ENCODE measurements around the gene ITGA7.

Gene ITGA7, protein sequence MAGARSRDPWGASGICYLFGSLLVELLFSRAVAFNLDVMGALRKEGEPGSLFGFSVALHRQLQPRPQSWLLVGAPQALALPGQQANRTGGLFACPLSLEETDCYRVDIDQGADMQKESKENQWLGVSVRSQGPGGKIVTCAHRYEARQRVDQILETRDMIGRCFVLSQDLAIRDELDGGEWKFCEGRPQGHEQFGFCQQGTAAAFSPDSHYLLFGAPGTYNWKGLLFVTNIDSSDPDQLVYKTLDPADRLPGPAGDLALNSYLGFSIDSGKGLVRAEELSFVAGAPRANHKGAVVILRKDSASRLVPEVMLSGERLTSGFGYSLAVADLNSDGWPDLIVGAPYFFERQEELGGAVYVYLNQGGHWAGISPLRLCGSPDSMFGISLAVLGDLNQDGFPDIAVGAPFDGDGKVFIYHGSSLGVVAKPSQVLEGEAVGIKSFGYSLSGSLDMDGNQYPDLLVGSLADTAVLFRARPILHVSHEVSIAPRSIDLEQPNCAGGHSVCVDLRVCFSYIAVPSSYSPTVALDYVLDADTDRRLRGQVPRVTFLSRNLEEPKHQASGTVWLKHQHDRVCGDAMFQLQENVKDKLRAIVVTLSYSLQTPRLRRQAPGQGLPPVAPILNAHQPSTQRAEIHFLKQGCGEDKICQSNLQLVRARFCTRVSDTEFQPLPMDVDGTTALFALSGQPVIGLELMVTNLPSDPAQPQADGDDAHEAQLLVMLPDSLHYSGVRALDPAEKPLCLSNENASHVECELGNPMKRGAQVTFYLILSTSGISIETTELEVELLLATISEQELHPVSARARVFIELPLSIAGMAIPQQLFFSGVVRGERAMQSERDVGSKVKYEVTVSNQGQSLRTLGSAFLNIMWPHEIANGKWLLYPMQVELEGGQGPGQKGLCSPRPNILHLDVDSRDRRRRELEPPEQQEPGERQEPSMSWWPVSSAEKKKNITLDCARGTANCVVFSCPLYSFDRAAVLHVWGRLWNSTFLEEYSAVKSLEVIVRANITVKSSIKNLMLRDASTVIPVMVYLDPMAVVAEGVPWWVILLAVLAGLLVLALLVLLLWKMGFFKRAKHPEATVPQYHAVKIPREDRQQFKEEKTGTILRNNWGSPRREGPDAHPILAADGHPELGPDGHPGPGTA

DNA sequence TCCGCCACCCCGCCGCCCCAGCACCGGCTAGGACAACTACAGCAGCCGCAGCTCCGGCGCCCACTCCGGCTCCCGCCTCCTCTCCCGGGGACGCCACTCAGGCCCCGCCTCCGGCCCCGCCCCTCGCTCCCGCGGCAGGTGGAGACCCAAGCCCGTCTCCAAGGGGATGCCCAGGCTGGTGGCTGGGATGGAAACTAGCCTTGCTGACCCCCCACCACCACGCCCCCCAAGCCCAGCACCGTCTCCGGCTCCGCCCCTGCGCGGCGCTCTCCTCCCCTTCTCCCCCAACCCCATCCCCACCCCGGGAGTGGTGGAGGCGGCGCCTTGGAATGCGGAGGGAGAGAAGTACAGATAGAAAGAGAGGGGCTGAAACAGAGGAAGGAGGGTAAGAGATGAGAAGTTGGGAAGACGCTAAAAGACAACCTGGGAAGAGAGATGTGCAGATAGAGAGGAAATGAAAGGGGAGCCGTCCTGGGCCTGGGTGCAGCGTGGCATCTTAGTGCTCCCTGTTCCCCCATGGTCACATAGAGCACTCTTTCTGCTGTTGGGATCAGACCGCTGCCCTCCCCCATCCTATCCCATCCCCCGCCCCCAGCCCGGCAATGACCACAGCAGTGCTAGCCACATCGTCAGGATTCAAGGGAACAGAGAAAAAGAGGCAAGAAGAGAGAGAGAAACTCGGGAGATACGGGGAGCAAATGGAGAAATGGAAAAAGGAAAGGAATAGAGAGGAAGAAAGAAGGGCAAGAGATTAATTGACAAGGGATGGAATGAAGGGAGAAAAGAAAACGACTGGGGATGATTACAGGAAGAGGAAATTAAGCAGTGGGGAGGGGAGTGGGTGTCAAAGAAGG, at the start of gene ITGA7:
TSS of gene ITGA7 (minus strand) at position 64 of the 854 bp plus-strand sequence. CDS start 222 bp downstream, outside the sequence.
- DNase-seq = no peak

DNA sequence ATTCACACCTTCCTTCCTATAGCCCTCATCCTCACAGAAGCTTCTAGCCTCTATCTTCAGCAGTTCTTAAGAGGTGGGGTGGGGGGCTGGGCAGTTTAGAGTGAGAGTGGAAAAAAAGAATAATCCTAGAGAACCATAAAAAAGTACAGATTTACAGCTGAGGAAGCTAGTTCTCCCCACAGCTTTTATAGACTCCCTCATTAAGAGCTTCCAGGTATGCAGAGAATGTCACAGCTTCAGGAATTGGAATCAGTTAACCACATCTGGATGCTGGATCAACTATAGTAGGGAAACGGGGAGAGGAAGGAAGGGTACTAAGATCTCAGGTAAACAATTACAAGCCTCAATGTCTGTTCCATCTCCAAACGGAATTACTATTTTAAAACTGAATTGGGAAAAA, 47.5 kb upstream of the ITGA7 start:
- DNase-seq = no peak

DNA sequence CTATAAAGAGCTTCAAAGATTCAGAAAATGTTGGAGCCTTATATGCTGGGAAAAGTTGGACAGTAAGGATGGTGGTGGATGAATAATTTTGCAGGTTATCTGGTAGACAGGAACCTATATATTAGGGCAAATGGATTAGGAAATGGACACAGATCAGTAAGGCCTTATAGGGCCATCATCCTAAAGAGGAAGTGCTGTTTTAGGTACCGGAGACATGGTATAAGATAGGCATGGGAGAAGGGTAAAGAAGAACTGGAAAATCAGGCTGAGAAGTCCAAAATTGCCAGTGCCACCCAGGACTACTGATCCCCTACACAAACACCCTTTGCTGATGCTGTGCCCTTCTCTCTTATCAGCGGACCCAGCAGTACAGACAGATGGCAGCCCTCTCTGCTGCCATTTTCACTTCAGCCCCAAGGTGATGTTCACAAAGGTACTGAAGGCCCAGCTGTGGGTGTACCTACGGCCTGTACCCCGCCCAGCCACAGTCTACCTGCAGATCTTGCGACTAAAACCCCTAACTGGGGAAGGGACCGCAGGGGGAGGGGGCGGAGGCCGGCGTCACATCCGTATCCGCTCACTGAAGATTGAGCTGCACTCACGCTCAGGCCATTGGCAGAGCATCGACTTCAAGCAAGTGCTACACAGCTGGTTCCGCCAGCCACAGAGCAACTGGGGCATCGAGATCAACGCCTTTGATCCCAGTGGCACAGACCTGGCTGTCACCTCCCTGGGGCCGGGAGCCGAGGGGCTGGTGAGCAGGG, 40.7 kb upstream of the ITGA7 start:
- no peak for DNase-seq

DNA sequence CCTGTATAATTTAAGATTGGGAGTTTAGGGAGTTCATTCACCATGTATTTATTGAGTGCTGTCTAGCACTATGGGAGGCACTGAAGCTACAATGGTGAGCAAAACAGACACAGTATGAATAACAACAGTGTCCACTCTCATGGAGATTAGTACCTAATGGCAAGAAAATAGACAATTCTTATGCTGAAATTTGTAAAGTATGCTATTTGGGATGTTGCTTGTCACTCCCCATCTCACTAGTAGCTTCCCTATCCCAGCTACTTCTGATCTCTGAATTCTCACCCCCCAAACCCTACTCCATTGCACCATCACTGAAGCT, 39.2 kb upstream of the ITGA7 start:
- no peak for DNase-seq

DNA sequence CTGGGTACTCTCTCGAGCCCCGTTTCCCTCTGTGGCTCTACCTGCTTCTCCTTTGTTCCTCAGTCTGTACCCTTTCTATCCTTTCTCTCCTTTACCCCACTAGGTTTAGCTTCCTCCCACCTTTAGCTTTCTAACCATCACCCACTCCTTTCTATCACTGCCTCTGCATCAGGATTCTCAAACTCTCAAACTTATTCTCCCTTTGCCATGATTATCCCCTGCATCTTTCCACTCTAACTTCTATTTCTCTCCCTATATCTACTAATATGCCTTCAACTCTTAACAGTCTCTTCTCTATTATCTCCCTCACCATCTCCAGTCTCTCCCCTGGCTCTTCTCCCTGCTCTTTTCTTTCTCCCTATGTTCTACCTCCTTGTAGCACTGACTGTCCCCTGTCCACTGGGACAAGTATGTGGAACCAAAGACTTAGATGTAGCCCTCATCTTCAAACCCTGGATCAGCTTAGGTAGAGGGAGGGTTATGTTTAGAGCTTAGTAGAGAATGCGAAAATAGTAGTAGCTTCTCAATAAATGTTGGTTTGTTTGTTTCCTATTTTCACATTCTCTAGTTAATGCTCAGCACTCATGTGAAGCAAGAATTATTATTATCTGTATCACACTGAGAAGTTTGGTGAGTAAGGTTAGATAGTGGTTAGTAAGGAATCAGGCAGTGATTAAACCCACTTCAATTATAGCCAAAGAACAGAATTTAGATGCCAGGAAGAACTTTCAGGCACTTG, 38.6 kb upstream of the ITGA7 start:
- no peak for DNase-seq

DNA sequence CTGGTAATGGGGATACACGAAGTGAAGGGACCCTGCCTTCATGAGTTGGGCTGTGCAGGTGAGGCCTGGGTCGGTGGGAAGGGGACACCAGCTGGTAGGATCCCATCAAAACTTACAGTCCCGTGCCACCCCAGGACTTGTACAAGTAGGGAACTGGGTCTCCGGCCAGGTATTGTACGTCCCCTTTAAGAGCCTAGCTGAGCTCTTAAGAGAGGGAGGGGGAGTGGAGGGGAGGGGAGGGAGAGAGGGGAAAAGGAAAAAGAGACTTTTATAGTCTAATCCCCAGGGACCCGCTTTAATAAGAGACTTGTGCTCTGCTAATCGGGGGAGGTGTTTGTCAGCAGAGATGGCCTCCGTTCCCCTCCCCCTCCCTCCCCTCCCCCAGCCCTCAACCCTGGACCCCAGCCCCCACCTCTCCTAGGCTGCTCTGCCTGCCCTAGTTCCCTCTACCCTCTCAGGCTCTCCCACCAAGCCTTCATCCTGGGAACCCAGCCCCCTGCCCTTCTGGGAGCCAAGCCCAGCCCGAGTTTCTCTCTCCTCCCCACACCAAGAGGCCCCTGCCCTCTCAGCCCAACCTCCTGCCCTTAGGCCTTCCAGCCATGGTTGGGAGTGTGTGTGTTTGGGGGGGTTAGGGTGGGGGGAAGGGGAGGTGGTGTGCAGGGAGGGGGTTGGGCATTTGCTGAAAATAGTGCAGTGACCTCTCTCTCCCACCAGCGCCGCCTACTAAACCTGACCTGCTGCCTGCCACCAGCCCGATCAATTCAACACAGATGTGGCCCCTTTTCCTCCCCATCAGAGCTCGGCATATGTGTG, 37.9 kb upstream of the ITGA7 start:
- no peak for DNase-seq

DNA sequence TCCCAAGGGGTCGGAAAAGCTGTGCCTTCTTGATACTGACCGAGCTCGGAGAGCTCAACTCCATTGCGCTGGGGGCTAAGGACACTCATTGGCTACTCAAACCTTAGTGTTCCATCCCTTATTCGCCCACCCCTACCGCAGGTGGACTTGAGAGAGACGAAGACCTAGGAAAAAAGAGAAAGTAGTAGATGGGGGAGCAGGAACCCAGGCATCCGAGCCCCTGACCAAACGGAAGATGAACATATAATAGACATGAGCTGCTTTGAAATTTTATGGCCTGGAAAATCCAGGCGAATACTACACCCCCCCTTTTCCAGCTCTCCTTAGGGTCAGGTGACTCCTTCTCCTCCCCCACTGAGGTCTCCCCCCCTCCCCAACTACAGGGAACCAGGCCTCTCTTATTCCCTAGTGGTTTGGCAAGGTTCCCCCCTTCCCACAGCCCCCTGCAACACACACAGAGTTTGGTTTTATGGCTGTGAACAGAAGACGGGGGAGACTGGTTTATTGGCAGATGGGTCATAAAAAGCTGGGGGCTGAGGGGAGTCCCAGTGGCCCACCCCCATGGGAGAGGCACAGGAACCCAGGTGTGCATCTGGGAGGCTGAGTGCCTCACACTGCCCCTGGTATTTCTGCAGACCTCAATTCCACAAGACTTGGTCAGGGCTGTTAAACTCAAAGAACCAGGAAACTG, 36.8 kb upstream of the ITGA7 start:
- DNase-seq = no peak

DNA sequence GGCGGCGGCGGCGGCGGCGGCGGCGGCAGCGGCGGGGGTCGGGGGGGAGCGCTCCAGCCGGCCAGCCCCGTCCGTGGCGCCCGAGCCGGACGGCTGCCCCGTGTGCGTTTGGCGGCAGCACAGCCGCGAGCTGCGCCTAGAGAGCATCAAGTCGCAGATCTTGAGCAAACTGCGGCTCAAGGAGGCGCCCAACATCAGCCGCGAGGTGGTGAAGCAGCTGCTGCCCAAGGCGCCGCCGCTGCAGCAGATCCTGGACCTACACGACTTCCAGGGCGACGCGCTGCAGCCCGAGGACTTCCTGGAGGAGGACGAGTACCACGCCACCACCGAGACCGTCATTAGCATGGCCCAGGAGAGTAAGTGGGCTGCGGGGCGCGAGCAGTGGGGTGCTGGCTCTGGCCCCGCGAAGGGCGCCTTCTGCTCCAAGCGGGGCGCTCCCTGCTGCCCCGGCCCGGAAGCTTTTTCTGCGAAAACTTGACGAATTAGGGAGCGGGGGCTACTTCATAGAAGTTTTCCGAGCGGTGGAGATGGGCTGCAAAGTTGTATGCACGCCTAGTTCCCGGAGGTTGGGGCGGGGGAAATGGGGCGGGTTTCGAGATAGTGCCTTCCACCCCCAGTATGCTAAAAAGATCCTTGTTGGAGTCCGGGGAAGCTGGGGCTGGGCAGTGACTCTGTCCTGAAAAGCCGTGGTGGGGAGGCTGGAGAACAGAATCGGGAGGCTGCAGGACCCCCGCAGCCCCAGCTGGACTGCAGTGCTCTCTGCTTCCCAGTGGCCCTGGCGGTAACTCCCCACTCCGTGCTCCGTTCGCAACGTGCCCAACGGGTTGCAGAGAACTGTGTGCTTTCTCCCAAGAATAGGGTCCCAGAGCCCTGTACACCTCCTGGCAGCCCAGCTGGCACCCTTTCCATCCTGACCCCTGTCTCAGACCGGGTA, 36.0 kb upstream of the ITGA7 start:
- DNase-seq = no peak

DNA sequence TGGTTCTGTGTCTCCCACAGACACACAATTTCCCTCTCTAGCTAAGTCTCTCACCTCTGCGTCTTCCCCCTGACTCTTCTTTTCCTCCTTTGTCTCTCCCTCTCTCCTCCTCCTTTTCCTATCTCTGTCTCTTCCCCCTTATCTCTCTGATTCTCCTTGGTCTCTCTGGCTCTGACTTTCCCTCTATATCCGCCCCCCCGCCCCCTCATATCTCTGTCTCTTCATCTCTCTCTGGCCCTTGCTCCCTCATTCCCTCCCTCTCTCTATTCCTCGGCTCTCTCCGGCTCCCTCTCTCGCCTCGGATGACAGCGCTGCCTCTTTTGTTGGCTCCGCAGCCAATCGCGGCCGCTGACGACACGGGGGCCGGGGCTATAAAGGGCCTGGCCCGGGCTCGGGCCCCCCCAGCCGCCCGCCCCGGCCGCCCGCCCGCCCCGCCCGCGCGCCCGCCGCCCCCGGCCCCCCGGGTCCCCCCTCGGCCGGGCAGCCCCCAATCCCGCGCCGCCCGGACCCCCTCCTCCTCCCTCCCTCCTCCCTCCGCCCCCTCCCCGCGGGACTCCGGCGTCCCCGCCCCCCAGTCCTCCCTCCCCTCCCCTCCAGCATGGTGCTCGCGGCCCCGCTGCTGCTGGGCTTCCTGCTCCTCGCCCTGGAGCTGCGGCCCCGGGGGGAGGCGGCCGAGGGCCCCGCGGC, 35.2 kb upstream of the ITGA7 start, which contains the start of gene GDF11:
TSS of gene GDF11 (plus strand) at position 404 of the 687 bp plus-strand sequence. CDS start at position 599, 195 bp downstream.
- peak in 1 of 2 experiments; percentile 45 for DNase-seq

DNA sequence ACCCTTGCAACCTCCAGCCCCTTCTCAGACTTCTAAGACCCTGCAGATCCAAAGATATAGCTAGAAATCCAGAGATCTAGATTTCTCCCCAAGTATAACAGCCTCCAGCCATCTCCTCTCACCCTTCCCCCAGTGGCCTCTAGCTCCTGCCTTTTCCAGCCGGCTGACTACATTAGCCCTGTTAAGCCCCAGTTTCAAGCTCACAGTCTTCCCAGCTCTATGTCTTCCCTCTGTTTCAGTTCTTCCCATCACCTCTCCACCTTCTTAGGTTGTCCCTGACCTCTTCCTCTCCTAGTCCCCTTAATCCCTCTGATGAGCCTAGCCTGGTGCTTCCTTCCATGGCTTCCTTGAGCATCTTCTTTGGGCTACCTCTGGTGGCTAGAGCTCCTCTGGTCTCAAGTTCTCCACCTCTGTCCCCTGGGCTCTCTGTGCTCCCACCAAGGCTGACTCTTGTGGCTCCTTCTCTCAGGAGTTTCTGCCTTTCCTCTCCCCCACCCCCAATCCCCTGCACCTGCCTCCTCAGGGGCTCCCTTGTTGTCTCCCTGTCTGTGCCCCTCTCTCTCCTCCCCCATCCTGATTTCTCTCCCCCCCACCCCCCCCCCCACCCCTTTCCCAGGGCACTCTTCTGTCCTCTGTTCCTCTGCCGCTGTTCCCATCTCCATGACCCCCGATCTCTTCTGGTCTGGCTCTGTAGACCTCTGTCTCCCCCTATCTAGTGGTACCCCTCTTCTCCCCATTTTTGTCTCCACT, 34.4 kb upstream of the ITGA7 start:
- DNase-seq = no peak

DNA sequence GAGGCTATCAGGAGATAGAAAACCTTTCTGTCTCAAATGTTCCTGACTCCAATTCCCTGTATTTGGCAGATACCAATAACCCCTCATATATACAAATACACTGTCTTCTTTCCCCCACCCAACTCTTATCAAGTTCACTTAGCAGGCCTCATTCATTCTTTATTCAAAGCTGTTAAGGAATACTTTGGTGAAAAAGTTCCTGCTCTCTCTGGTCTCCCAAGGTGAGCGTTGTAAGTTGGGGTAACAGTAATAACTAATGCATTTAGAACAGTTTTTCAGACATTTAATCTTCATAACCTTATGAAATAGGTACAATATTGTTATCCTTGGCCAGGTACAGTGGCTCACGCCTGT, 31.3 kb upstream of the ITGA7 start:
- no peak for DNase-seq

DNA sequence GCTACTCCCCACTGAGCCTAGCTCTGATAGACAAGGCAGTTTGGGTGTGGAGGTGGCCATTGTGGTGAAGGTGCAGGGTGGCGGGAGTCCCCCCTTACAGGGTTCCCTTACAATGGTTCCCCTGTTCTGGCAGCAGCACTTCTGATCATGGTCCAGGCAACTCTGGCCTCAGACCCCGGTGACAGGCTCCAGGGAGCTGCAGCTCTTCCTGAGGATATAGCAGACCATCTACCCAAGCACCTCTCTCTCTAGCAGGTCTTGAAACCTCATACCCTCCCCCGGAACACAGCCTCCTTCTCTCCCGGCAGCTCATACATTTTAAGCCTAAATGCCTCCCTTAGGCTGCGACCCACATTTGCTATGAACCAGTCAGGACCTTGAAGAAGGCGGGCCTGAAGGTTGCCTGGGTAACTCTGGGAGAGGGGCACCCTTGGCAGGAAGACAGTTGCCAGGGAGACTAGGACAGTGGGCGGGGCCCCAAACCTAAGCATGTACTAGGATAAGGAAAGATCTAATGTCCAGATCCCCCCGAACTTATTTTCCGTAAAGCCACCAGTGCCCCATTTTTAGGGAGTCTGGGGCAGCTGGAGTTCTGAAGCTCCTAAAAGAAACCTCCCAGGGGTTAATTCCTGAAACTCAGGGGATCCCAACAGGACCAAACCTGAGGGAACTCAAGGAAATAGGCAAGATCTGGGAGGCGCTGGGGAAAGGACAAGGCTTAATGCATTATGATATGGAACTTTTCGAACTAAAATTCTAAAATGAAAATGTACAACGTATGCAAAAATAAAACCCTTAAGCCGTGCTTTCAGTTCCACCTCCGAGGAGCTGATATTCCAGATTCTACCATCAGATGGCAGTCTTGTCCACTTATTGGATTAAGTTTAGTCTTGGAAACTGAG, 30.7 kb upstream of the ITGA7 start:
- peak; percentile 5 to 72 for DNase-seq

DNA sequence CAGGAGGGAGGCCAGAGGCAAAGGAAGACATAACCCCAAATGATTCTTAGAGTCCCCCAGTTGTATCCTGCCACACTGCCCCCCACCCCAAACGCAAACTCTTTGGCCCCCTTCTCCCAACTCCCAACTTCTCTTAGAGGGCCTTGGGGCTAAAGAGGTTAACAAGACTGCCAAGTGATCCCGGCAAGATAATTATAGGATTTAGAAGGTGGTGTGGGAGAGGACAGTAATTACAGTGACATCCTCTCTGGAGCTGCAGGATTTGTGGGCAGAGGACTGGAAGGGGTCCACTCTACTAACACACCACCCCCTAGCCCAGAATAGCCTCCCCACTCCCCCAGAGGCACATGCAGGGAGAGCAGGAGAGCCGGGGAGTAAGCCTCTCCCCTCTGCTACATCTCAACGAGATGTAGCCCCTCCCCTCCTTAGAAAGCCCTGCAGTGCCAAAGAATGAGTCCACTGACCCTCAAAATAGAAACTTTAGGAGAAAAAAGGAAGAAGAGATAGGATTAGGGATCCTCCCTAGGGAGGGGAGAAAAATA, 29.9 kb upstream of the ITGA7 start:
- no peak for DNase-seq

DNA sequence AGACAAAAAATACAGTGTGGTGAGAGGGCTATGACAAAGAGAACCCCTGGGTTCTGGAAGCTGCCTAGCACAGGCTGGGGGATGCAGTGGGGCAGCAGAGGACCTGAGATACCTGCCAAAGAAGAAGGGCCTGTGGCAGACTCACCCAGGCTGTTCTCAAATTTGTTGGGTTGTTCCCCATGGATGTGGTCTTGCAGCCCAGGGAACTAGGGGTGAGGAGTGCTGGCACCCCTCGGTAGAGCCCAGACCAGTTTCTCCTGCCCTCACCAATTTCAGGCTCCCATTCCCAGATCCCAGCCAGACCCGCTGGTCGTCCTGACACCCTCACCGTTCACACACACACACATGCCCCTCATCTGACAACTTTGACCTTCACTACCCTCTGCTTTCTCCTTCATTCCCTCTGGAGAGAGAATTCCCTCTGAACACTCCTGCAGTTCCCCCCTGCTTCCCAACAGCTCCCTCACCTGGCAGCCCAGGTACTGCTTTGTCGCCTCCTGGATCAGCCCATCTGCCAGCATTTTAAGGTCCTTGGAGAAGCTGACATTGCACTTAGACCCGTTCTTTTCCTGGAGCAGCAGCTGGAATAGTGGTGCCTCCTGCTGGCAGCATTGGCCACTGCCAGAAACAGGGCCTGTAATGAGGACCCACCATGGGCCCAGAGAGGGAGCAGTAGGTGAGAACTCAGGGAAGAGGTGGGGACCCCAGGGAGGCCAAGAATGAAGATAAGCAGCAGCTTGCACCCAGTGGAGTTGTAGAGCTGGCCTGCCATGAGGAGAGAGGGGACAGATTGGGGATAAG, 29.3 kb upstream of the ITGA7 start:
- no peak for DNase-seq

DNA sequence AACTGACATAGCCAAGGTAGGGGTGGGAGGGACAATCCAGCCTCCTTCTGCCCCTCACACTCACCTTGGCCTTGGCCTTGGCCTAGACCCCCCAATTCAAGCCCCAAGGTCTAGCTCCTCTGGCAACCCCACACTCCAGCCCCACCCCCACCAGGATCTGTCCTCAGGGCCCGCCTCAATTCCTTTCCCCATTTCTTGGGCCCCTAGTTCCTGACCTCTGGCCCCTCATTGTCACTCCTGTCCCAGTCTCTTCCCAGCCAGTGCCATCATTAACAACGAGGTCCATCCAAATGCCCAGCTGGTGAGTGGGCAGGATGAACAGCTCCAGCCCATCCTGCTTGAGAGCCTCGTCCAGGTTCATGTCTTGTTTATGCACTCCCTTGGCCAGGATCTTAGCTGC, 28.4 kb upstream of the ITGA7 start:
- DNase-seq = no peak
